Neural cell (in vitro differentiated cells): ENCODE measurements around the gene ARNT2.

Experiments
- CTCF ChIP-seq: fragments of 450-650 bp; IDR thresholded peaks from 2 replicates; pipeline ENCODE4 v1.5.1; 2014; ENCODE audit warnings: antibody characterized with exemption, mild to moderate bottlenecking, moderate library complexity; ENCODE audit not compliant: poor library complexity, severe bottlenecking
- EP300 ChIP-seq: fragments of 450-650 bp; conservative IDR thresholded peaks from 2 replicates; pipeline ENCODE4 v1.6.1; 2014; ENCODE audit warnings: antibody characterized with exemption, mild to moderate bottlenecking, moderate library complexity; ENCODE audit not compliant: poor library complexity, severe bottlenecking
- EZH2 ChIP-seq: fragments of 200-600, 300-800 bp; shearing (Covaris generic), sonication (generic); IDR thresholded peaks from 2 replicates; pipeline ENCODE4 v1.6.1; 2014; ENCODE audit warnings: antibody characterized with exemption, low read length, borderline replicate concordance, mild to moderate bottlenecking; ENCODE audit not compliant: insufficient read depth, poor library complexity, severe bottlenecking
- POLR2AphosphoS5 ChIP-seq: IDR thresholded peaks from 2 replicates; pipeline ENCODE4 v1.6.1; 2012
- REST ChIP-seq: IDR thresholded peaks from 2 replicates; pipeline ENCODE4 v1.6.1; 2012; ENCODE audit warnings: borderline replicate concordance
- SMC3 ChIP-seq: fragments of 450-650 bp; conservative IDR thresholded peaks from 2 replicates; pipeline ENCODE4 v1.6.1; 2014; ENCODE audit warnings: antibody characterized with exemption, mild to moderate bottlenecking, moderate library complexity; ENCODE audit not compliant: poor library complexity

GRCh38 chr15:80591471-80591870 lies 187.3 kb downstream of the ARNT2 start:
- TF ChIP-seq POLR2AphosphoS5 = no peak
- no peak for TF ChIP-seq CTCF
- TF ChIP-seq REST = no peak
- no peak for TF ChIP-seq EP300
- TF ChIP-seq SMC3 = no peak
- no peak for TF ChIP-seq EZH2
